ENCODE results near the gene MPO.

The MPO gene

DNA sequence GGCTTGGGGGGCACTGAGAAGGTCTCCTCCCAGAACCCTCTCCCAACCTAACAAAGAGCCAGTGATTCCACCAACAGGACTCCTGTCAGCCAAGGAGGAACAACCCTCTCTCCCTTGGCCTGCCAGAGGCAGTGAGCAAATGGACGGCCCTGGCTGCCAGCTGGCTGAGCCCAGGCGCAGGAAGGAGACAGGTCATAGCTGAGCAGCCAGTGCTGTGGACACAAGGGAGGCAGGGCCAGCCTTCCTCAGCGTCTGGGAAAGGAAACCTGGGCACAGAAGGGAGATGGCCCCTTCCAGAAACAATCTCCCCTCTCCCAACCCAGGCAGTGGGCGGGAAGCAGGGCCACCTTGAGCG lies 2.1 kb downstream of the MPO start:
- no peak for DNase-seq (ENCODE audit: low spot score)

DNA sequence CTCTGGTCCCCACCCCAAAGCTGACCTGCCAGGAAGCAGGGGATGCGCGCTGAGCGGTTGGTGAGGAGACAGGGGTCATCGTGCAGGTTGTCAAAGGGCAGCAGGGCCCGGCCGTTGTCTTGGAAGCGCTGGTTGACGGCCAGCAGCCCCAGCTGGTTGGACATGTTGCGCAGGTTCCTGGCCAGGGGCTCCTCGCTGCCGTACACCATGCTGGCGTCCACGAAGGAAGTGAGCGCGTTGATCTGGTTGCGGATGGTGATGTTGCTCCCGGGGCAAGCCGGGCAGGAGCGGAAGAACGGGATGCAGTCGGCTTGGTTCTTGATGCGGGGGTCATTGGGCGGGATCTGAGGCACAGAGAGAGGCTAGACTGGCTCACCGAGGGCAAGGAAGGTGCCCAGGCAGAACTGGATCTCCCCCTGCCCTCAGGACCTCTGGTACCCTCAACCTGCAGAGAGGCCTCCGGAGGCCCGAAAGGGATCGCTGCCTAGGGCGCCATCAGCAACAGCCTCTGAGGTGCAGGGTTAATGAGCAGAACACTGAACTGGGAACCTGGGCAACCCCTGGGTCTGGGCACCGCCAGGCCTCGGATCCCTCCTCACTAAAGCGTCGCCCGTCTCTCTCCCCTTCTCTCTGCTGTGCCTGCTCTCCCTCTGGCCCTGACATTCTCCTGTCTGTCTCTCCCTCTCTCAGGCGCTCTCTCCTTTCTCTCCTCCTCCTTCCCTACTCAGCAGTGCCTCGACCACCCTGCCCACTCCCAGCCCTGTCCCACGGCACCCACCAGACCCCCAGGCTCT lies 2.7 kb downstream of the MPO start:
- no peak for DNase-seq (ENCODE audit: low spot score)

DNA sequence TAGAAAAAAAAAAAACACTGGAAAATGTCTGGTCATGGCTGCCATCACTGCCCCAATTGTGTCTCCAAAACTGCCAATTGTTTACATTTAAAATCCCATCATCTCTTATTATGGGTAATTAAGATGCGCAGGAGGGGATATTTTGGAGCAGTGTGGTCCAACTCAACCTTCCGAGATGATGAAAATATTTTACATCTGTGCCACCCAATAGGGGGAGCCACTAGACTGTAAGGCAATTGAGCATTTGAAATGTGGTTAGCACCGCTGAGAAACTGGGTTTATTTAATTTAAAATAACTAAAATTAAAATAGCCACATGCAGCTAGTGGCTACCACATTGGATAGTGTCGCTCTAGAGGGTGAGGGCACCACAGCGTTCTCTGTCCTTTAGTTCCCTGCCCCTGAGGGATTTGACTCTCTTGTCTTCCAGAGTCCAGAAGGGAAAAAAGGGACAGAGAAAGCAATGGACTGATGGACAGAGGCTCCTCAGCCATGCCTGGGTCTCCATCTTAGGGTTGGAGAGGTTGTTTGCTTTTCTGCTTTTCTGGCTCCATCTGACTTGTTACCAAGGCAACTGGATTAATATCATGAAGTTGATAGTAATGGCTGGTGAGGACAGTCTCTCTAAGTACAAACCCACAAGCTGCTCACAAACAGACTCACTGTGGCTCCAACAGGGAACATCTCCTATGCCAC lies 3.5 kb downstream of the MPO start:
- DNase-seq (ENCODE audit: low spot score), result no peak

DNA sequence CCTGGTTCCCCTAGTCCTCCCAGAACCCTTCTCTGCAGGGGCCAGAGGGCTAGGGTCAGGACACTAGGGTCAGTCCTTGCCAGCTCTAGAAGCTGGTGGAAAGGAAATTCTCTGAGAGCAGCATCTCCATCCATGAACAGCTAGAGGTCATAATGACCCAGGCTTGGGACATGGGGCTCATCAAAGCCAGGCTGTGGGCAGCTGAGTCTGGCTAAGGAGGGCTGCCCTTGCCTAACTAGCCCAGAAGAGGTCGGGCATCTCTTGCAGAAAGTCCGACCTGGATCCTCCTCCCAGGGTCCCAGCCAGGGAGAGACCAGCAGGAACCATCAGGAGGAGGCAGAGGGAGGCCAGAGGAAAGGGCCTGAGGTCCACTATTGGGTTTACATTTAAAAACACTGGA lies 4.3 kb downstream of the MPO start:
- DNase-seq (ENCODE audit: low spot score), result no peak

DNA sequence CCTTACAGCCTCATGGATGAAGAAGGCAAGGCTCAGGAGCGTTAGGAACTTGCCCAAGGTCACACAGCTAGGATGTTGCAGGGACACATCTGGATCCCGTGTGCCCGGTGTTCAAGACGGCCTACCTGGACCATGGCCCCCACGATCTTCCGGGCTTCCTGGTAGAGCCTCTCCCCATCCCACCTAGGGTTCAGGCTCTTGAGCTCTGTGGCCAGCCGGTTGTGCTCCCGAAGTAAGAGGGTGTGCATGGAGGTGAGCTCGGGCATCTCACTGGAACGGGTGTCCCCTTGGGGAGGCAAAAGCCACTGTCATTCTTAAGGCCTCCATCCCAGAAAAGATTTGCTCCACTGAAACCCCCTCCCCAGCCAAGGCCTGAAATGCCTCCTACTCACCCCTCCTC lies 5.3 kb downstream of the MPO start:
- DNase-seq (ENCODE audit: low spot score), result no peak

DNA sequence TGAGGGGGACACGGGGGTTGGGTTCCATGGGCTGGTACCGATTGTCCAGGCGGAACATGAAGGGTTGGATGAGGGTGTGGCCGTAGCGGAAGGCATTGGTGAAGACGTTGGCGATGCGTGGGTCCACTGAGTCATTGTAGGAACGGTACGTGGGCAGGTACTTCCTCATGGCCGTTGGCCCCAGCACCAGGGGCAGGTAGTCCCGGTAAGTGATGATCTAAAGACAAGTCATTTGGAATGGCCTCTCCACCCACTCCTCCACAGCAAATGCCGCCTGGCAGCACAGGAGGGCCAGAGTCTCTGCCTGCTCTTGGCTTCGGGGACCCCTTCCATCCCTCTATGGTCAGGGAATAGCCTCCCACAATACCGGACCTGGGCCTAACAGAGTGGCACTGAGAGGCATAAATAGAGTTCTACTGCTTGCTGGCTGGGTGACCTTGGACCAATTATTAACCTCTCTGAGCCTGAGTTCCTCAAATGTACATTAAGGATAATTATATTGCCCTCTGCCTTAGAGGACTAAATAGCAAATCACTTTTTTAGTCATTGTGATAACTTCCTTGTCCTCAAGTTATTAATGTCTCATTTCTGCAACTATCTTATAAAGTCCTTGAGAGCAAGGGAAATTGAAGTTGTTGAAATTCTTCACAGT lies 7.2 kb downstream of the MPO start:
- DNase-seq (ENCODE audit: low spot score), result no peak

DNA sequence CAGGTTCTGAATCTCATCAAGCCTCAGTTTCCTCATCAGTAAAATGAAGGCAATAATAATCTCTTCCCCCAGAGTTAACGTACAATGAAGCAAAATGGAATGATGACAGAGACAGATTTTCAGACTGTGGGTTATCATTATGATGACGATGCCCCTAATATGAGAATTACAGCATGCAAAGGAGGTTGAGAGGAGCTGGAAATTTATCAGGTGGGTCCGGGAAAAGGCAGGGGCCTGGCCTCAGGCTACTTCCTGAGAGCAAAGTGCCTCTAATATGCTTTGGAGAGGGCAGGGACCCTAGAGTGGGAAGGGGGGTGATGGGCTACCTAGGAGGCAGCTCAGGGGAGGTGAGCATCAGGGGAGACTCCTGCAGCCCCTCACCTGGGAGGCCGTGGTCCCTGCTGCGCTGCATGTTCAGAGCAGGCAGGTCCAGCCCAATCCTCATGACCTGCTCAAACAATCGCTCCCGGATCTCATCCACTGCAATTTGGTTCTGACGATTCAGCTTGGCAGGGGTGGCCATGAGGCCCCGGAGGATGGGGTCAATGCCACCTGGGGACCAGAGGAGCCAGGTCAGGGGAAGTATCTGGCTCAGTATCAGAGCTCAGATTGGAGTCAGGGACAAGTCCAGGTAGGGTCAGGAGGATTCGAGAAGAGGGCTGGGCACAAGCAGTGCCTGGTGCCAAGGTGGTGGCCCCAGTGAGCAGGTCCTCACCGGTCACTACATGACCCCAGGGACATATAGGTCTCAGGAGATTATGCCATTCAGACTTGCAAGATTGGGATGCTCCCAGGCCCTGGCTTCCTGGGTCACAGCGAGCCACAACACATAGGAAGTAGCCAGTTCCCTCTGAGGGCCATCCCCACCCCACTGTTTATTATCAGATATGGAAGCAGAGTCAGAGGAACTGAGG lies 8.1 kb downstream of the MPO start:
- DNase-seq (ENCODE audit: low spot score), result no peak

DNA sequence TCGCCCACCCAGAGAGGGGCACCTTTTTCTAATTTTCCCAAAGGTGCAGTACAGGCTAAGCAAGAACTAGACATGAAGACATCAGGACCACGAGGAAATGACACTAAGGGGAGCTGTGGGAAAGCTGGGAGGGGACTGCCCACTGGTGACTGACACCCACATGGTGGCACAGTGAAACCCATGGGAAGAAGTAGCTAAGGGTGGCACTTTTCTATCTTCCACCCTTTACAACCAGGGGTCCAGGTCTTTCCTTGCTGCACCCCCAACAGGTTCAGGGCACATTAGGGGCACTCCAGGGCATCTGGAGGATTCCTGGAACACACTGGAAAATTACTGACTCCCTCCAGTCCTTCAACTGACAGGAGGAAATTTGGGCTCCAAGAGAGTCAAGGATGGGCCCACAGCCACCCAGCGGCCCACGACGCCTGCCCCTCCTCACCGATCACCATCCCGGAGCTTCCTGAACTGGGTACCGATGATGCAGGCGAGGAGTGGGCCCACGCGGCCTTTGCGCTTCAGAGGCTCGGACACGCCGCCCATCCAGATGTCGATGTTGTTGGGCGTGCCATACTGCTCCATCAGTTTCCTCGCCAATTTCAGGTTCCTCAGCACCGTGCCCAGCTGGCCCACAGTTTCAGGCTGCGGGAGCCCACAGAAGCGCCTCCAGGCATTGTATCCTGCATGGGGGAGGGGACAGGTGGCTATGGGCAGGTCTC lies 9.4 kb downstream of the MPO start:
- no peak for DNase-seq (ENCODE audit: low spot score)

DNA sequence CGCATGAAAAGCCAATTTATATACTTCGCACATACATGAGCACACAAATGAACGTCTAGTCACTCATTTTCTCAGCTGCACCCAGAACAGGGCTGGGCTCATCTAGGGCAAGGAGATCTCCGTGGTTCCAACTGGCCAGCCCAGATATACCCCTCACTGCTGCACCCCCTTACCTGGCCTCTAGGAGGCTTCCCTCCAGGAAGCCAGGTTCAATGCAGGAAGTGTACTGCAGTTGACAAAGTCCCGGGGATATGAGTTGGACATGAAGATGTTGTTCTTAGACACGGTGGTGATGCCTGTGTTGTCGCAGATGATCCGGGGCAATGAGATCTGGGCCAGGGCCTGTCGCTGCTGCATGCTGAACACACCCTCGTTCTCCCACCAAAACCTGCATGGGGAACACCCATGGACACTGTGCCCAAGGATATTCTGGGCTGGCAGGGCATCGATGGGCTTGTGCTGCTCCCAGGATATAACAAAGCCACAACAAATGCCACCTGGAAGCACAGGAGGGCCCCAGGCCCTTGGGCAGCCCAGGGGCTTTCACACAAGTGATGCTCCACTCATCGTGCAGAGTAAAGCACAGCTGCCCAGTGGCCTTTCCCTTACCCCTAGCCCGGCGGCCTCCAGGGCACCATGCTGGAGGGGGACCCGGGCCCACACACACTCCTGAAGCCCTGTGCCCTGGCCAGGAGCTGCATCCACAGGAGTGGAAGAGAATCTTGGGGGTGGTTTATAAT lies 10.1 kb downstream of the MPO start:
- DNase-seq (ENCODE audit: low spot score), result no peak

DNA sequence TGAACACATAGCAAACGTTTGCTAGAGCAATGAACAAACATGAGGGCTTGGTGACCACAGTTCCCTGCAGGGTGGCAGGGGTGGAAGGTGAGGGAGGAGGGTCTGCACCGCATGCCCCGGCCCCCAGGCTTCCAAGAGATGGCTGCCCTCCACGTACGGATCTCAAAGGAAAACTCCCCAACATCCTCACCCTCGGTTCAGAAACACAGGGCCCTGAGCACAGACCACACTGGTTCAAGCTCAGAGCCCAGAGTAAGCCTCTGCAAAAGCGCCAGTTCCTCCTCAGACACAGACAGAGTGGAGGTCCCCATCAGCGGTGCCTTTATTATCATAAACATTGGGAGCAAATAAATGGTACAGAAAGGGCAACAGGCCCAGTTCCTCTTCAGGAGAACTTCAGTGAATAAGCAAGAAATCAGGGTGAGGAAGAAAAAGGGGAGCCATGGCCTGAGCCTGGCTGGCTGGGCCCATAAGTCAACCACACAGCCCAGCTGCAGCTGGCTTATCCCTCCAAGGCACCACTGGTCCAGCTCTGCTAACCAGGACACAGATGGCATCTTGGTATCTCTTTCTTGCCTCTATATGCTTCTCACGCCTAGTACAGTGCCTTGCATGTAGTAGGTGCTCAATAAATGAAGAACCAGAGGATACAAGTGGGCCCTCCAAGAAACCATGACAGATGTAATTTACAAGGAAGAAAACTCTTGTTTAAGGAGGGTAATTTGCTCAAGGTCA lies 11.0 kb downstream of the MPO start:
- DNase-seq (ENCODE audit: low spot score), result no peak

DNA sequence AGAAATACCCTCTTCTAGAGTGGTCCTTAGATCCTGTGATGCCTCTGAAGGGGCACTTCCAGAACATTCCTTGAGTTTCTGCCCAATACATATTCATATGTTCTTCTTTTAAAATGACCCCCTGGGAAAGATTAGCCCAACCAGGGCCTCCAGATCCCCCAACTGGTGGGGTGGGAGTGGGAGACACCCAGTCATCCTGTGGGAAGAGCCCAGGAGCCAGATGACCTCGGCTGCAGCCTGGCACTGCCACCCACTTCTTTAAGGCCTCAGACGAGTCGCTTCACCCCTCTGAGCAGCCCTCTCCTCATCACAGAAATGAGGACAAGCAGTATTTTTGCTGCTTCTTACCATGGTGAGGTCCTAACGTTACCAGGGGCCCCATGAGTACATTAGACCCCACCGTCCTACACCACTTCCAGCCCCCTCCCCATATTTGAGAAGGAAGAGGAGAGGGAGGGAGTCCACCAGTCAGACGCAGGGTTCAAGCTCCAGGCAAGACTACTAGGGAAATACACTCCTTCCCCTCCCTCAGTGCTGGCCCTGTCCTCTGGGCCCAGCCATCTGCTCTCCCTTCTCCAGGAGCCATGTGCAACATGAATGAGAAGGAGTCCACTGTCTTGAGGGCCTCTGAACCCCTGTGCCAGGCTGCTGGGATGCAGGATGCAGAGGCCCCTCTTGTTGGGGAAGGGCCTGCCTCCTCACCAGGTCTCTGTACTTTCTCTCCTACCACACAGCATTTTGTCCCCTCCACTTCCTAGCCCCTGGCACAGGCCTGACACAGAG lies 11.8 kb downstream of the MPO start:
- no peak for DNase-seq (ENCODE audit: low spot score)

DNA sequence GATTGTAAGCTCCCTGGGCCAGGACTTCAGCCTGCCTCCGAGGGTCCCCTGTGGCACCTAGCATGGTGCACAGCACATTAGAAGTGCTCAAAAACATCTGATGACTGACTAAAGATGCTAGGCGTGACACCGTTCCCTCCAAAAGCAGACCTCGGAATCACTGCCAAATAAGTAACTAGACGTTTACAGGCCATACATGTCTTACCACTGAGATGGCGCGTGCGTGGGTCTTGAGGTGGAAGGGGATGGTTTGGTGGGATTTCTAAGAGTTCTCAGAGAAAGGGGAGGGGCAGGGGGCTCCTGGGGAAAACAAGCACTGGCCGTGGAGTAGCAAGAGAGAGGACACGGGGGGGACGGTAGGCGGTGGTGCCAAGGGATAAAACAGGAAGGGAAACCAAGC lies 12.4 kb downstream of the MPO start:
- DNase-seq (ENCODE audit: low spot score), result no peak

DNA sequence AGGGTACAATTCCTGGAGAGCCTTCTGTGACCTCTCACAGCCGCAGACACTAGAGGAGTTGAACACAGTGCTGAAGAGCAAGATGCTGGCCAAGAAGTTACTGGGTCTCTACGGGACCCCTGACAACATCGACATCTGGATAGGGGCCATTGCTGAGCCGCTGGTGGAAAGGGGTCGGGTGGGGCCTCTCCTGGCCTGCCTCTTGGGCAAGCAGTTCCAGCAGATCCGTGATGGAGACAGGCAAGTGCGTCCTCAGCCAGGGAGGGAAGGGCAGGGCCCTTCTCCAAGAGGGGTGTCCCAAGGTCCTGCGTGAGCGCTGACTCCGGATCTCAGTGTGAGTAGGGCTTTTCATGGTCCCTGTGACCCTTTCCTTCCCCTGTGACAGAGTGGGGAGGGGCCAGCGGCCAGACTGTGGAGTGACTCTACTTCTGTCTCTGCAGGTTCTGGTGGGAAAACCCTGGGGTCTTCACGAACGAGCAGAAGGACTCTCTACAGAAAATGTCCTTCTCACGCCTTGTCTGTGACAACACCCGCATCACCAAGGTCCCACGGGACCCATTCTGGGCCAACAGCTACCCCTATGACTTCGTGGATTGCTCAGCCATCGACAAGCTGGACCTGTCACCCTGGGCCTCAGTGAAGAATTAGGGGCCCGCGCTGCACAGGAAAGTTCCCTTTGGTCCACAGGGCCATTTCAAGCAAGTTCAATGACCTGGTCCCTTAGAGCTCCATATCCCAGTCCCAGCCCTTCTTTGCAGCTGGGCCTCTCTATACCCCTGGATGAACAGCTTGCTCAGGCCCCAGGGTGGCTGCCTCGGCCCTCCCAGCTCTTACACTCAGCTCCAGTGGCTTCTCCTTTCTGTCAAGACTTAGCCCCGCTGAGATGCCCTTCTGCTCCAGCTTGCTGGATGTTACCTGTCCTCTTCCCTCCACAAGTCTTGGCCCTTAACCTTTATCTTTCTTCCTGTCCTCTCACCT lies 13.1 kb downstream of the MPO start:
- DNase-seq (ENCODE audit: low spot score), result no peak

DNA sequence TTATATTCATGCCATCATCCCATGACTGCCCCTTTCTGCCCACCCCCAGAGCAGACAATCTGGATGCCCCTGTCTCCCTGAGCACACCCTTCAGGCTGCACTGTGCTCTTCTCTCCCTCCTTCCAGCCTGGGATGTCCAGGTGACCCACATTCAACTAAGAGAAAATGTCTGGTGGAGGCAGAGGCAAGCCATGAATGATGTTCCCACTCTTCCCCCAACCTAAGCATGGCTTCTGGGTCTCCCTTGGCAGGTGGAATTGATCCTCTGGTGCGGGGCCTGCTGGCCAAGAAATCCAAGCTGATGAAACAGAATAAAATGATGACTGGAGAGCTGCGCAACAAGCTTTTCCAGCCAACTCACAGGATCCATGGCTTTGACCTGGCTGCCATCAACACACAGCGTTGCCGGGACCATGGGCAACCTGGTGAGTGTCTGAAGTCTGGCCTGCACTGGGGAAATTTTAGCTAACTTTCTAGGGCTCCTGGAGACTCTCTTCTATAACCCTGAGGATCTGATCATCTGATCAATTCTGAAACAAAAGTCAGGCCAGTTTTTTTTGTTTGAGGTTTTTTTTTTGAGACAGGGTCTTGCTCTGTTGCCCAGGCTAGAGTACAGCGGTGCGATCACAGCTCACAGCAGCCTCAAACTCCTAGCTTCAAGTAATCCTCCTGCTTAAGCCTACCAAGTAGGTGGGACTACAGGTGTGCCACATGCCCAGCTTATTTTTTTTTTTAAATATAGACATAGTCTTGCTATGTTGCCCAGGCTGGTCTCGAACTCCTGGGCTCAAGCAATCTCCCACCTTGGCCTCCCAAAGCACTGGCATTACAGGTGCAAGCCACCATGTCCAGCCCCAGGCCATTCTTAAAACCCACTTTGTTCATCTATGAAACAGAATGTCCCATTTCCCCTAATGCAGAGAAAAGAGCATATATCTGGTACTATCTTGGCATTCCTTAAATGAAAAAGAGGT lies 14.5 kb downstream of the MPO start:
- no peak for DNase-seq (ENCODE audit: low spot score)

DNA sequence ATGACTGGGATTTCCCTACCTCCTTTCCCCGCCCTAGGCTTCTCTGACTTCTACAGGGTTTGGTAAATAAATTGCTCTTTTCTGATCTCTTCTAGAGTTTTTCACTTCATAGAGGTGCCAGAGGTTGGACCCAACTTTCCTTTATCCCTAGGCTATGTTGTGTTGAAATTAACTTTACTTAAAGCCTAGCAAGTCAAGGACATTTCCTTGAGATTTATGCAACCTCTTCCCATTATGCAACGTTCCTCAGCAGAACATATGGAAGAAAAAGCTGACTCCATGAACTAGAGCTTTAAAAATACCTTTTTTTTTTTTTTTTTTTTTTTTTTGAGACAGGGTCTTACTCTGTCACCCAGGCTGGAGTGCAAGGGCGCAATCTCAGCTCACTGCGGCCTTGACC lies 15.5 kb downstream of the MPO start:
- DNase-seq (ENCODE audit: low spot score), result no peak

DNA sequence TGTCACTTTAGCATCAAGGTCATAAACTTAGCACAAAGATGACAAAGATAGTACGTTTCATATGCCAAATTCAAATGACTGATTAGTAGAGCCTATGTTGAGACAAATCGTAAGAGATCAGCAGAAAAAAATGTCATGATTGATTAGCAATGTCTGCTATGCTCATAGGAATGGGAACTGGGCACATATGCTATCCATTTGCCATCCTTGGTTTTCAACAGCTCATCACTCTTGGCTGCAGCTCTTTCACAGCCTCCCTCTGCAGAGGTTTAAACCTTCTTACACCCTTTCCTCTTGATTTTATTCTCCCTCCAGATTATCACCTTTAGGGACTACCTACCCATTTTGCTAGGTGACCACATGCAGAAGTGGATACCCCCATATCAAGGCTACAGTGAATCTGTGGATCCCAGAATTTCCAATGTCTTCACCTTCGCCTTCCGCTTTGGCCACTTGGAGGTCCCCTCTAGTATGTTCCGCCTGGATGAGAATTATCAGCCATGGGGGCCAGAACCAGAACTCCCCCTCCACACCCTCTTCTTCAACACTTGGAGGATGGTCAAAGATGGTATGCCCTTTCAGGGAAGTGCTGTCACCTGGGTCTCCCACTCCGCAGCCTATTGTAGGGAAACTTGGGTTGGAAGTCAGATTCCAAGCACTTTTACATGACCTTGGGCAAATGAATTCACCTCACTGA lies 16.2 kb downstream of the MPO start:
- no peak for DNase-seq (ENCODE audit: low spot score)
